Hippocampal formation (tissue), 2 donors: ENCODE data around the gene DCBLD1.

Source experiments
- DNase-seq, 2 donors: peaks; one replicate each; lab custom pipeline; 2025; lab: John Stamatoyannopoulos, UW

The DCBLD1 gene

GRCh38 chr6:117472667-117473066 lies 9.8 kb upstream of the DCBLD1 start:
- no peak for DNase-seq

- no peak for DNase-seq
Observed at GRCh38 chr6:117473401-117473800, 9.1 kb upstream of the DCBLD1 start.

GRCh38 chr6:117477988-117478852 lies 4.3 kb upstream of the DCBLD1 start:
- DNase-seq, result peak in 1 of 2 donors; percentile 15

DNA sequence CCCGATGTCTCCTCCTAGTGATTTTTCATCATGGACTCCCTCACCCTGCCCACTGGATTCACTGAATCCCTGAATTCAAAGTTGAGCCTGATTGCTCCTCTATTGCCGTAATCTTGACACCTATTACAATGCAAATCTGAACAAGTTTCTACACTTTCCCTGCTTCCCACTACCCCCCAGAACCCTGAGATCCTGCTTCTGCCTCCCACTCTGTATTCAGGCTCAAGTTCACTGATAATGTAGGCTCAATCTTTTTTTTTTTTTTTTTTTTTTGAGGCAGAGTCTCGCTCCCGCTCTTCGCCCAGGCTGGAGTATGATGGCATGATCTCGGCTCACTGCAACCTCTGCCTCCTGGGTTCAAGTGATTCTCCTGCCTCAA lies 3.6 kb upstream of the DCBLD1 start:
- no peak for DNase-seq

- no peak for DNase-seq
Observed at GRCh38 chr6:117480651-117481050, 1.8 kb upstream of the DCBLD1 start.

DNA sequence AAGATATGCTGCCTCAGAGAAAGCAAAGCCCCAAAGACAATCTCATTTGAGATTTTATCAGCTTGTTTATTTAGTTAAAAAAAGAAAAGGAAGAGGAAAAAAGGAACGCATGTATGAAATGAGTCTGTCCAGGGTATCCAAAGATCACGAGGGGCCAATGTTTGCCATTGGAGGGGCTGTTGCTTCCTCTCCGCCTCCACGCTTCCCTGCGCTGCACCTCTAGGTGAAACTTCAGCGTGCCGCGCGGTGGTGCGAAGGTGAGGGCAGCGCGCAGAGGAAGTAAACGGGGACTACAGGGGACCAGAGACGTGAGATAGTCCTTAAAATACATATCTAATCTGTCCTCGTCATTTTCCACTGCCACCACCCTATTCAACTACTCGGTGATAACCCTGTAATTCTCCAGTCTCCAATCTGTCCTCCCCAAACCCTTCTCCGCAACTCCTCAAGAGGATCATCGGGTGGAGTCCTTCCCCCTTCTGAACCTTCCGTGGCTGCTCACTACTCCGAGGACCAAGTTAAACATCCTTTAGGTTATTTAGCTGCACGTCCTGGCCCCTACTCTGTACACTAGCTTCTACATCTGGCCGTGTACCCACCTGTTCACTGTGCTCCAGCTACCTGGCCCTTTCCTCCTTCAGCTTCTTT lies 1.1 kb upstream of the DCBLD1 start:
- DNase-seq, result no peak

DNA sequence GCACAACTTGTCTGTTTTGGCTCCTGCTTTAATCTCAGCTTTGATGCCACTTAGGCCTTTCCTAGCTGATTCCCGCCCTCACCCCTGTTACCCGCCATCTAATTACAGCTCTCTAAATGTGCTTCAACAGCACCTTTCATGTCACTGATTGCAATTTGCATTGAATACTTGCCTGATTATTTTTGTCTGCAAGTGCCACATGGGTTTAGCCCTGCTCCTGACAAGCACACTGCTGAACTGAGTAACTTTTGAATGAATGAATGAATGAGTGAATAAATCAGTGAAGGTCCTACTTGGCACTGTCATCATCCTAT lies 591 bp upstream of the DCBLD1 start:
- no peak for DNase-seq

GRCh38 chr6:117483004-117483644 lies 650 bp downstream of the DCBLD1 start:
- no peak for DNase-seq

GRCh38 chr6:117483645-117484016 lies 1.2 kb downstream of the DCBLD1 start:
- no peak for DNase-seq

GRCh38 chr6:117484052-117484646 lies 1.7 kb downstream of the DCBLD1 start:
- DNase-seq, result no peak

DNA sequence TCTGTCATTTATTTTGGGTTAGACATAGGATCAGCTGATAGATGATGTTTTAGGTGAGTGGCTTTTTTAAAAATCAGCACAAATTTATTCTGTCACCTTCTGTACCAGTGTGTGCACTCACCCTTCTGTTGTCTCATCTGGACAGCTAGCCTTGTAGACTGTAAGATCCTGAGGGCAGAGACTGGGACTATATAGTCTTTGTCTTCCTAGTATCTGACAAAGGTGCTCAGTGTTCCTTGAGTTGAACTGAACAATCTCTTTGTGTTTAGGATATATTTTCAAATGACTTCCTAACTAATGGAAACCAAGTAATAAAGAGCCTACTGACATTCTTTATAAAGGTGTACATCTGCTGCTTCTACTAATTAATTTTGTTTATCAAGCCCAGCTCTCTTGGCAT lies 3.0 kb downstream of the DCBLD1 start:
- no peak for DNase-seq

DNA sequence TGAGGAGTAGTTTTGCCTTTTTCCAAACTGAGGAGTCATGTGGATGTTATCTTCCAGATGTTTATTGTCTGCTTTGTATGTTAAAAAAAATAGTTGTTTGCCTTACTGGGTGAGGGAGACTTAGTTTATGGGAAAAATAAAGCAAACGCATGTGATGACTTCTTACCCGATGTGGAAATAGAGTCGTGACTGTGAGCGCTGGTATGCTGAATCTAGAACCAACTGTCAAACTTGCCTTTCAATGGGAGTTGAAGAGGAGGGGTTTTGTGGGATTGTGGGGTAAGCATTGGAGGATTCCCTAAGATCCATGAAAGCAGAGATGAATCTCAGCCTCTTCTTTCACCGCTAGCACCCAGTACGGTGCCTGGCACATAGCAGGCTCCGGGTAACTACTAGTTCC lies 5.3 kb downstream of the DCBLD1 start:
- DNase-seq, result no peak

DNA sequence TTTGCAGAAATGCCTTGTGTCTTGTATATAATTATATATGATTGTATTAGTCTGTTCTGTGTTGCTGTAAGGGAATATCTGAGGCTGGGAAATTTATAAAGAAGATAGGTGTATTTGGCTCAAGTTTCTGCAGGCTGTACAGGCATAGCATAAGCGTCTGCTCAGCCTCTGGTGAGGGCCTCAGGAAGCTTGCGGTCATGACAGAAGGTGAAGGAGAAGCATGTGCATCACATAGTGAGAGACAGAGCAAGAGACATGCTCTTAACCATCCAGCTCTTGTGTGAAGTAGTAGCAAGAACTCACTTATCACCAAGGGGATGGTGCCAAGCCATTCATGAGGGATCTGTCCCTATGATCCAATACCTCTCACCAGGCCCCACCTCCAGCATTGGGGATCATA lies 6.5 kb downstream of the DCBLD1 start:
- DNase-seq, result no peak

- no peak for DNase-seq
Observed at GRCh38 chr6:117491916-117492315, 9.4 kb downstream of the DCBLD1 start.

DNA sequence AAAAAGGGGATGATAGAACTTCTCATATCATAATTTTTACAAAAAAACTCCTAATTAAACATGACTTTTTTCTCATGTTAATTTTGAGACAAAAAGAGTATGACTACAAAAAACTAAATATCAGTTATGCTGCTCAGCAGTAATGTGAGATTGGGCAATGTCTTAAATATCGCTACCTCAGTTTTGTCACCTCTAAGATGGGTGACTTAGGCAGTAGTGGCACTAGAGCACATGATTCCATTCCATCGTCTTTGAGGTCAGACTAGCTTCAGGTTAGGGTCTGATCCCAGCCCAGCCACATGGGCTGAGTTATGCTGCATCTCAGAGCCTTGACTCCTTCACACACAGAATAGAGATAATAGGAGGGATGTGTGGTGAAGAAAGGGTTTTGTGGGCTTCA lies 11.0 kb downstream of the DCBLD1 start:
- DNase-seq, result no peak

- no peak for DNase-seq
Observed at GRCh38 chr6:117494283-117494682, 11.8 kb downstream of the DCBLD1 start.

DNA sequence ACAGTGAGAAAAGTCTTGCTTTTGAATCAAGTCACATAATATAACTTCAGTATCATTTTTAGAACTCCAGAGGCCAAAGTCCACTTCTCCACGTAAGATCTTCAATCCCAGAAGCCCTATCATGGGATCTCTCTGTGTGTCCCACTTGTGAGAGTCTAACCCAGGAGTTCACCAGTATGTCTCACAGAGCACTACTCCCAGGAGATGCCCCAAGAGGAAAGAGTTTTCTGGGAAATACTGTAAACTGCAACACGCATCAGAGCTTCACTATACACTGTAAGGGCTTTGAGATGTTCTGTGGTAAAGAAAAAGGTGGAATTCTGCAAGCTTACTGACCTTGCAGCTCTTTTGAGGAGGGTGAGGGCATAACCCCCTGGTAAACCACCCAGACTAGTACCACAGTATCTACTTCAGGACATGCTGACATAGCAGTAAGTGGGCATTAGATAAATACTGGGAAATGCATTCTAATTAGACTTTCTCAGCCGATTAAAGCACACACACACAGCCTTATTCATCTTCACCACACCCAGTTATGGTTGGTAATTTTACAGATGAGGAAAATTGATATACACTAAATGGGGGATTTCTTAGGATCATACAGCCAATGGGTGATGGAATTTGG lies 12.3 kb downstream of the DCBLD1 start:
- no peak for DNase-seq

DNA sequence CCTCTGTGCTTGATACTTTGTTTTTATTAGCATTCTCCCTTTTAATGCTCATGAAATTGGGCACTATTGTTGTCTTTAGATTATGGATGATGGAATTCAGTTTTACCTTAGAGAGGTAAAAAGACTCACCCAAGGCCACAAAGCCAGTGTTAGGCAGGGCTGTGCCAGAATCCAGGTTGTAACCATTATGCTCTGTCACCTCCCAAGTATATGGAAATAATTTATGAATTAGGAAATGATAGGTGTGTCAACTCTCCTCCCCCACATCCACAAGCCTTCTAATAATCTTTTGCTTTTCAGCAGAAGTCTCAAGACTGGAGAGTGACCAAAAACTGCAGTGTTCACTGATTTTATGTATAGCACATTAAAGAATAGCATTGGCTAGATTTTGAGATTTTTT lies 13.0 kb downstream of the DCBLD1 start:
- no peak for DNase-seq

DNA sequence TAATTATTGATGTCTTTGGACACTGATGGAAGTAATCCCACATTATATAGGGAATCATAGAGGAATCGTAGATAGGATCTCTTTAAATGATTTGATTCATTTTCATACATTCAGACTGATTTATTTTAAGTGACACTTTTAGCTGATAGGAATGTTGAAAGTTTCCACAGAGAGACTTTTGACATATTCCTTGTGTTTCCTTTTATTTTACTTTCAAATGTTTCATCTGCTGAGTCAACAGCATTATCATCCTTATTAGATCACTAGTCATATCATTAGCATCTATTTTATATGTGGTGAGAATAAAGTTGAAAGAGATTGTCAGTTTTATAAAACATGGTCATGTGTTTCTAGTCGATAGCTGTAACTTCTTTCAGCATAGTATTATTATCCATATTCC lies 13.4 kb downstream of the DCBLD1 start:
- no peak for DNase-seq

- DNase-seq, result no peak
Observed at GRCh38 chr6:117496383-117496990, 14.0 kb downstream of the DCBLD1 start.

GRCh38 chr6:117497237-117497636 lies 14.8 kb downstream of the DCBLD1 start:
- DNase-seq, result no peak

DNA sequence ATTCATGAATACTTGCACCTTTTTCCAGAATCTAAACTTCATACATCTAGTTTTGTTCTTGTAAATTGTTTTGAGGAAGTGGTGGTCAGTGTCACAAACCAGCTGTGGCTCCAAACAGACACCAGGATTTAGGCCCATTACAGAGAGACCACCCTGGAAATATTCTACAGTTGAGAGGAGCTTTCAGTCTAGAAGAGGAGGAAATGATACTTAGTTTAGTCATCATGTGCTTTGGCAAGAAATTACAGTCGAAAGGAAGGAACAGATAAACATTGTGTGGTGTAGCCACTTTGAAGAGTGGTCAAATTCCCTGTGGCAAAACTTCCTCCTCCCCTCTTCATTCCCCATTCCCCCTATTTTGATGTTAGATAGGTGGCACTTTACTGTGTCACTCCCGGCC lies 15.7 kb downstream of the DCBLD1 start:
- DNase-seq, result no peak
